ENCODE measurements around the gene KRT222. TPM values are rescaled to one million over a fixed set of nuclear protein-coding genes. Genes with fewer than 3 reads are reported as not detected.

KRT222 gene
- total RNA-seq, 1 experiment from 2014 or later, result not detected

GRCh38 chr17:40615841-40616476 lies 49.0 kb downstream of the KRT222 start:
- no peak for DNase-seq (ENCODE audit: extremely low read depth, low read depth)

- peak; percentile 58 for DNase-seq (ENCODE audit: extremely low read depth, low read depth)
Measured at GRCh38 chr17:40615068-40615840, 49.7 kb downstream of the KRT222 start.

- no peak for DNase-seq (ENCODE audit: extremely low read depth, low read depth)
Measured at GRCh38 chr17:40614431-40615067, 50.4 kb downstream of the KRT222 start.

GRCh38 chr17:40613467-40614154 lies 51.4 kb downstream of the KRT222 start:
- DNase-seq (ENCODE audit: extremely low read depth, low read depth), result no peak

- no peak for DNase-seq (ENCODE audit: extremely low read depth, low read depth)
Measured at GRCh38 chr17:40612599-40613244, 52.3 kb downstream of the KRT222 start.

GRCh38 chr17:40611840-40612474 lies 53.0 kb downstream of the KRT222 start:
- no peak for DNase-seq (ENCODE audit: extremely low read depth, low read depth)

- no peak for DNase-seq (ENCODE audit: extremely low read depth, low read depth)
Measured at GRCh38 chr17:40610359-40610758, 54.6 kb downstream of the KRT222 start.

GRCh38 chr17:40608061-40608581 lies 56.9 kb downstream of the KRT222 start:
- DNase-seq (ENCODE audit: extremely low read depth, low read depth), result no peak

GRCh38 chr17:40607641-40608040 lies 57.3 kb downstream of the KRT222 start:
- DNase-seq (ENCODE audit: extremely low read depth, low read depth), result no peak

- DNase-seq (ENCODE audit: extremely low read depth, low read depth), result no peak
Measured at GRCh38 chr17:40606548-40607353, 58.2 kb downstream of the KRT222 start.

GRCh38 chr17:40605306-40605705 lies 59.7 kb downstream of the KRT222 start:
- no peak for DNase-seq (ENCODE audit: extremely low read depth, low read depth)

Other genes starting within 250 kb of the KRT222 start
- 272 and 315 TPM in 2 replicates for gene TOP2A, start 247.3 kb downstream of the KRT222 start, total RNA-seq (2014; rRNA removed; shearing (Covaris generic))
- gene IGFBP4, start 221.7 kb downstream of the KRT222 start, total RNA-seq (2014; rRNA removed; shearing (Covaris generic)), result 7.2 and 10.8 TPM in 2 replicates
- 0.10 and 0.32 TPM in 2 replicates for gene TNS4, start 163.6 kb downstream of the KRT222 start, total RNA-seq (2014; rRNA removed; shearing (Covaris generic))
- gene CCR7, start 99.7 kb downstream of the KRT222 start, total RNA-seq (2014; rRNA removed; shearing (Covaris generic)), result not detected in 2 replicates
- 101 and 107 TPM in 2 replicates for gene SMARCE1, start 17.4 kb downstream of the KRT222 start, total RNA-seq (2014; rRNA removed; shearing (Covaris generic))
- not detected in 2 replicates for gene KRT24, start 38.6 kb upstream of the KRT222 start, total RNA-seq (2014; rRNA removed; shearing (Covaris generic))
- gene KRT25, start 90.2 kb upstream of the KRT222 start, total RNA-seq (2014; rRNA removed; shearing (Covaris generic)), result not detected in 2 replicates
- not detected in 2 replicates for gene KRT26, start 107.0 kb upstream of the KRT222 start, total RNA-seq (2014; rRNA removed; shearing (Covaris generic))
- gene KRT27, start 117.4 kb upstream of the KRT222 start, total RNA-seq (2014; rRNA removed; shearing (Covaris generic)), result not detected in 2 replicates
- gene KRT28, start 134.8 kb upstream of the KRT222 start, total RNA-seq (2014; rRNA removed; shearing (Covaris generic)), result not detected in 2 replicates
- gene KRT10, start 157.4 kb upstream of the KRT222 start, total RNA-seq (2014; rRNA removed; shearing (Covaris generic)), result 36.8 and 38.4 TPM in 2 replicates
- gene KRT12, start 202.0 kb upstream of the KRT222 start, total RNA-seq (2014; rRNA removed; shearing (Covaris generic)), result not detected in 2 replicates
- not detected in 2 replicates for gene KRT20, start 220.1 kb upstream of the KRT222 start, total RNA-seq (2014; rRNA removed; shearing (Covaris generic))

Data from NCI-H460 (cell line).